MCF 10A (cell line): Measurements from ENCODE around the gene SFRP5. TPM values are rescaled to one million over a fixed set of nuclear protein-coding genes. Genes with fewer than 3 reads are reported as not detected.

Source experiments
- BruUV-seq: library from RNA; stranded (reverse); fragments of 400-500 nt; replicated peaks from 2 replicates; lab custom pipeline; 2021; lab: Mats Ljungman, UMichigan
- CTCF ChIA-PET: fragments of 300-600 bp; sonication (Branson Sonifier 250); formaldehyde crosslinking; extraction: SDS; loops from one replicate; lab custom pipeline; 2021; ENCODE audit warnings: antibody characterized with exemption, inconsistent platforms; lab: Yijun Ruan, JAX
- POLR2A ChIA-PET: fragments of 300-600, 350-650 bp; sonication (Branson Sonifier 250); formaldehyde crosslinking; extraction: SDS; loops from one replicate; lab custom pipeline; 2020; ENCODE audit warnings: antibody characterized with exemption, inconsistent platforms; lab: Yijun Ruan, JAX
- DNase-seq: peaks from one replicate; pipeline ENCODE4 v3.0.0-alpha.2; 2018; ENCODE audit not compliant: unreplicated experiment
- H3K27ac Mint-ChIP-seq: one replicate; pipeline ENCODE4 v1.8.0; 2022; ENCODE audit warnings: mild to moderate bottlenecking, low read depth, mixed read lengths; ENCODE audit not compliant: unreplicated experiment
- H3K27me3 Mint-ChIP-seq: one replicate; pipeline ENCODE4 v1.8.0; 2022; ENCODE audit warnings: mixed read lengths; ENCODE audit not compliant: insufficient read depth, unreplicated experiment
- H3K36me3 Mint-ChIP-seq: one replicate; pipeline ENCODE4 v1.8.0; 2022; ENCODE audit warnings: mild to moderate bottlenecking, moderate library complexity, mixed read lengths; ENCODE audit not compliant: insufficient read depth, unreplicated experiment
- H3K4me1 Mint-ChIP-seq: one replicate; pipeline ENCODE4 v1.8.0; 2022; ENCODE audit warnings: mixed read lengths; ENCODE audit not compliant: insufficient read depth, unreplicated experiment
- H3K4me3 Mint-ChIP-seq: one replicate; pipeline ENCODE4 v1.8.0; 2022; ENCODE audit warnings: mild to moderate bottlenecking, moderate library complexity, mixed read lengths; ENCODE audit not compliant: unreplicated experiment
- H3K9me3 Mint-ChIP-seq: one replicate; pipeline ENCODE4 v1.8.0; 2022; ENCODE audit warnings: mixed read lengths; ENCODE audit not compliant: unreplicated experiment
- CTCF ChIP-seq: fragments of 200-600 bp; IDR thresholded peaks from one replicate; pipeline ENCODE4 v1.8.0; 2022; ENCODE audit warnings: antibody characterized with exemption, mild to moderate bottlenecking; ENCODE audit not compliant: unreplicated experiment
- intact Hi-C: fragments of 100-400 bp; cut with micrococcal nuclease; formaldehyde crosslinking; loops from 2 replicates; pipeline ENCODE4 v1.14.1; 2022
- total RNA-seq: library from RNA; stranded (reverse); gene quantifications from 2 replicates; pipeline ENCODE4 v1.2.3, GENCODE V29; 2022

SFRP5 gene
- total RNA-seq, 1 experiment from 2014 or later: not detected

DNA sequence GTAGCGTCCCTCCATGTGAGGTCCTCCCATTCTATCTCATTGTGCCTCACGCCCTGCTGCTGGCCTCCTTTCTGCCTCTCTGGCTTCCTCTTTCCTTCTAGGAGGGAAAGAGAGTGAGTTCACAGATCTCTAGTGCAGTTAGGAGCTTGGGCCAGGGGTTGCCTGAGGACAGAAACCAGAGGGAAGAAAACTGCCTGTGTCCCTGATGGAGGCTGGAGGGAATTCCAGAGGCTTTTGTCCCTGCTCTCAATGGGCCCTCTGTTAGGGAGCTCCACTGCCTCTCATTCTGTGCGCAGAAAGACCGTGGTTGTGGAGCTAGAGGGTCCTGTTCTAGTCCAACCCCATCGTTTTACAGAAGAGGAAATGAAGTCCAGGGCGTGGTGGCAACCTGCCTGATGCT, 53.6 kb downstream of the SFRP5 start:
- TF ChIP-seq CTCF: no peak
- Mint-ChIP-seq H3K9me3 (no peaks in the 10 kb centered on the region), H3K27ac (peak overlapping the region; percentile 97), H3K4me1 (peaks cover 57% of the 10 kb centered on the region), H3K36me3 (peaks cover 36% of the 10 kb centered on the region), H3K27me3 (no peaks in the 10 kb centered on the region), H3K4me3 (peak overlapping the region; percentile 70)
- ChIA-PET POLR2A (interaction anchor here (0.6 to 20.1 kb wide), 11 partner anchors 10 to 434 kb away, joined by 3 to 915 read pairs (median 5); partner anchors contain the start of genes AVPI1 and ZFYVE27), CTCF (interaction anchor here (0.6 to 21.1 kb wide), 5 partner anchors 9 to 1913 kb away, joined by 3 to 847 read pairs (median 11); partner anchors contain the start of genes AVPI1 and ZFYVE27)
- DNase-seq: no peak
- BruUV-seq: TSS peak; percentile 81
- intact Hi-C loops: no loop called here

- no peak for TF ChIP-seq CTCF
- no peak for DNase-seq
- Mint-ChIP-seq H3K4me3 (peak overlapping the region; percentile 70), H3K36me3 (peaks cover 36% of the 10 kb centered on the region), H3K4me1 (peaks cover 62% of the 10 kb centered on the region), H3K9me3 (no peaks in the 10 kb centered on the region), H3K27ac (peak overlapping the region; percentile 97), H3K27me3 (no peaks in the 10 kb centered on the region)
- intact Hi-C loops: no loop called here
- CTCF ChIA-PET: interaction anchor here (0.7 to 21.1 kb wide), 7 partner anchors 9 to 75 kb away, joined by 4 to 847 read pairs (median 11); partner anchors contain the start of genes AVPI1 and ZFYVE27
- POLR2A ChIA-PET: interaction anchor here (0.6 to 20.1 kb wide), 5 partner anchors 12 to 928 kb away, joined by 3 to 915 read pairs (median 12); partner anchors contain the start of genes AVPI1, PI4K2A and ZFYVE27
- BruUV-seq: no TSS peak
Observed at GRCh38 chr10:97717627-97718026, 54.2 kb downstream of the SFRP5 start.

Other genes with a start within 250 kb of the SFRP5 start
- gene ANKRD2, start 199.2 kb downstream of the SFRP5 start, total RNA-seq: 1.8 and 5.8 TPM in 2 replicates
- gene HOGA1, start 187.6 kb downstream of the SFRP5 start, total RNA-seq: 0.88 and 1.7 TPM in 2 replicates
- 0.26 TPM in 1 of 2 replicates, not detected in the other for gene C10orf62, start 182.3 kb downstream of the SFRP5 start, total RNA-seq
- 14.2 and 14.5 TPM in 2 replicates for gene MORN4, start 138.5 kb downstream of the SFRP5 start, total RNA-seq
- gene PI4K2A, start 131.3 kb downstream of the SFRP5 start, total RNA-seq: 23.5 and 26.6 TPM in 2 replicates
- gene AVPI1, start 84.8 kb downstream of the SFRP5 start, total RNA-seq: 276 and 305 TPM in 2 replicates
- gene MARVELD1, start 58.3 kb downstream of the SFRP5 start, total RNA-seq: 51.0 and 54.9 TPM in 2 replicates
- 25.7 and 28.7 TPM in 2 replicates for gene ZFYVE27, start 34.9 kb downstream of the SFRP5 start, total RNA-seq
- 0.05 TPM in 1 of 2 replicates, not detected in the other for gene GOLGA7B, start 77.8 kb upstream of the SFRP5 start, total RNA-seq